Activated naive CD8-positive, alpha-beta T cell (primary cell): ENCODE measurements around the gene TCAIM.
"Not testable (repeated sequence)": the region's sequence is repeated elsewhere in the genome, so short reads cannot be mapped to it uniquely, and the experiment has no call there.

ENCODE experiments used
- H3K27ac Mint-ChIP-seq: one replicate; pipeline ENCODE4 v1.8.0; 2021; ENCODE audit warnings: mixed read lengths
- H3K27me3 Mint-ChIP-seq: one replicate; pipeline ENCODE4 v1.8.0; 2021; ENCODE audit warnings: mixed read lengths
- H3K36me3 Mint-ChIP-seq: one replicate; pipeline ENCODE4 v1.8.0; 2021; ENCODE audit warnings: mixed read lengths
- H3K4me1 Mint-ChIP-seq: one replicate; pipeline ENCODE4 v1.8.0; 2021; ENCODE audit warnings: low read depth, mixed read lengths
- H3K4me3 Mint-ChIP-seq: one replicate; pipeline ENCODE4 v1.8.0; 2021; ENCODE audit warnings: mild to moderate bottlenecking, mixed read lengths
- H3K9me3 Mint-ChIP-seq: one replicate; pipeline ENCODE4 v1.8.0; 2021; ENCODE audit warnings: low read depth, mixed read lengths

The TCAIM gene

DNA sequence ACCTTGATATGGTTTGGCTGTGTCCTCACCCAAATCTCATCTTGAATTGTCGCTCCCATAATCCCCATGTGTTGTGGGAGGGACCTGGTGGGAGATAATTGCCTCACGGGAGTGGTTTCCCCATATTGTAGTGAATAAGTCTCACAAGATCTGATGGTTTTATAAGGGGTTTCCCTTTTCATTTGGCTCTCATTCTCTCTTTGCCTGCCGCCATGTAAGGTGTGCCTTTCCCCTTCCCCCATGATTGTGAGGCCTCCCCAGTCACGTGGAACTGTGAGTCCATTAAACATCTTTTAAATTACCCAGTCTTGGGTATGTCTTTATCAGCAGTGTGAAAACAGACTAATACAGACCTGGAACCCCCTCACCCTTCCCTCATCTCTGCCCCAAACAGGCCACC lies 79.6 kb downstream of the TCAIM start:
- not testable (repeated sequence) for H3K36me3 Mint-ChIP-seq, H3K27me3 Mint-ChIP-seq, H3K9me3 Mint-ChIP-seq, H3K27ac Mint-ChIP-seq, H3K4me1 Mint-ChIP-seq, H3K4me3 Mint-ChIP-seq

GRCh38 chr3:44418549-44418948 lies 80.0 kb downstream of the TCAIM start:
- Mint-ChIP-seq H3K27ac (no peak overlapping the region), H3K4me1 (no peaks in the 10 kb centered on the region), H3K9me3 (no peaks in the 10 kb centered on the region), H3K27me3 (no peaks in the 10 kb centered on the region), H3K4me3 (no peak overlapping the region), H3K36me3 (no peaks in the 10 kb centered on the region)

DNA sequence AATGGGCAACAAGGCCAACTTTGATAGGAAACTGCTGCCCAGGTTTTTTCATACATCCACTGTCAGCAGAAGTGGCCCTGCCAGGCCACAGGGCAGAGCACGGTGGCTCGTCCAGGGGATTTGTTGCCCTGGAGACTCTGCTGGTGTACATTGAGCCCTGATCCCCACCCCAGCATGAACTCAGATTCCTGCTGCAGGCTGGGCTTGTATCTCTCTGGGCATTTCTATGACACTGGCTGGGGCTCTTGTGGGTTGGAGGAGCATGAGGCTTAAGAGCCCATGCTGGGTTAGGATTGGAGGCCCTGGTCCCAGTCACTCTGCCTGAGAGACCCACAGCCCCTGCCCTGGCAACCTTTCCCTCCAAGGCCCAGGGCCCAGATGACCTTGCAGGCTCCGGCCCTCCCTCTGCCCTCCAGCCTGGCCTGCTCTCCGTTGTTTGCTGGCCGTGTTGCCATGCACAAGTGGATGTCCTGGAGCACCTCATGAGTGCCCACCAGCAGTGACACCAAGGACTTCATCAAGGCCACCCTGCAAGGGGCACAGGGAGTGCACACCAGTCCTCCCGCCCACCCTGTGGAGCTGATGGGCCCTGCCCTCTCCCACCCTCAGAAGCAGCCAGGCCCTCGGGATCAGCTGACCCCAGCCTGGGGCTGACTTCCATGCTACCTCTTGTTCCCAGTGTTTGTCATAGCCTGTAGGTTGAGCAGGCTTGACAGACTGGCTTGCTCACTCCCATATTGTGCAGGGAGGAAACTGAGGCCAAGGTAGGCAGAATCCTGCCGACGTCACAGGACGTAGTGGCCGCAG lies 80.8 kb downstream of the TCAIM start:
- Mint-ChIP-seq H3K4me3 (no peak overlapping the region), H3K27ac (no peak overlapping the region), H3K4me1 (no peaks in the 10 kb centered on the region), H3K36me3 (no peaks in the 10 kb centered on the region), H3K9me3 (no peaks in the 10 kb centered on the region), H3K27me3 (no peaks in the 10 kb centered on the region)

- no peaks in the 10 kb centered on the region for H3K36me3 Mint-ChIP-seq
- H3K27me3 Mint-ChIP-seq: no peaks in the 10 kb centered on the region
- no peaks in the 10 kb centered on the region for H3K9me3 Mint-ChIP-seq
- H3K4me3 Mint-ChIP-seq: no peak overlapping the region
- H3K4me1 Mint-ChIP-seq: no peaks in the 10 kb centered on the region
- no peak overlapping the region for H3K27ac Mint-ChIP-seq
These were observed 81.5 kb downstream of the TCAIM start for GRCh38 chr3:44419923-44420650.

GRCh38 chr3:44420676-44421075 lies 82.1 kb downstream of the TCAIM start:
- no peaks in the 10 kb centered on the region for H3K27me3 Mint-ChIP-seq
- H3K9me3 Mint-ChIP-seq: no peaks in the 10 kb centered on the region
- no peak overlapping the region for H3K4me3 Mint-ChIP-seq
- H3K36me3 Mint-ChIP-seq: no peaks in the 10 kb centered on the region
- no peaks in the 10 kb centered on the region for H3K4me1 Mint-ChIP-seq
- no peak overlapping the region for H3K27ac Mint-ChIP-seq

DNA sequence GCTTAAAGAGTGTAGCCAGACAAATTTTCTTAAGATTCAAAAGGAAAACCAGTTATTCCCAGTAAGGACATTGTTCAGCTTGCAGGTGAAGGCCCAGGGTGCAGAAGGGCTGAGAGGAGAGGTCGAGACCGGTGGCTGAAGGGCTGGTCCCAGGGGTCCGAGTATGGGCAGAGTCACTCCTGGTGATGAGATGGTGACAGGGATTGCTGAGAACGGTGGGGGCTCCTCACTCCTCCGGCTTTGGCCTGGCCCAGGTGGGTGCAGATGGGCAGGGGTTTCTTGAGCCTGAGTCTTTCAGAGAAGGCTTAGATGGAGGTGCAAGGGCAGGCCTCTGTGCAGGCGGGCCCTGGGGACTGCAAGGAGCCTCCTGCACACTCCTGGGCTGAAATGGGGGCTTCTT lies 82.7 kb downstream of the TCAIM start:
- H3K4me1 Mint-ChIP-seq: no peaks in the 10 kb centered on the region

DNA sequence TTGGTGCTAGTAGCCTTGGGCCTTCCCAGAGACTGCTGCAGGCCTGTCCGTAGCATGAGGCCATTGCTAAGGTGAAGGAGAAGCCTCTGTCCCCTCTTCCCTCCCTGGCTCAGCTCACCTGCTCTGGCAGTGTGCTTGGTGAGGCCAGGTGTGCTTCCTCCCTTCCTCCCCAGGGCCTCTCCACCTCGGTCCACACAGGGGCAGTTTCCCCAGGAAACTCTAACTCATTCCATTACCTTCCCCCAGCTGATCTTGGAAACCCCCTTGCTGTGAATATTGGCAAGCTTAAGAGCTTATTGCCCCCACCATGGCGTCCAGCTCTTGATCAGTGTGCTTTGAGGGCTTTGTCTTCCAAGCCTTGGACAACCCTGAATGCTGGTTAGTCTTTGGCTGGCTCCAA lies 86.2 kb downstream of the TCAIM start:
- Mint-ChIP-seq H3K9me3 (no peaks in the 10 kb centered on the region), H3K36me3 (no peaks in the 10 kb centered on the region), H3K4me3 (no peak overlapping the region), H3K27me3 (no peaks in the 10 kb centered on the region), H3K27ac (no peak overlapping the region), H3K4me1 (no peaks in the 10 kb centered on the region)

More for the DNA sequence above, 82.7 kb downstream of the TCAIM start:
- Mint-ChIP-seq H3K36me3 (no peaks in the 10 kb centered on the region), H3K27me3 (no peaks in the 10 kb centered on the region), H3K27ac (no peak overlapping the region), H3K9me3 (no peaks in the 10 kb centered on the region), H3K4me3 (no peak overlapping the region)

- H3K27me3 Mint-ChIP-seq: no peaks in the 10 kb centered on the region
- H3K4me3 Mint-ChIP-seq: no peak overlapping the region
- H3K9me3 Mint-ChIP-seq: no peaks in the 10 kb centered on the region
- no peaks in the 10 kb centered on the region for H3K36me3 Mint-ChIP-seq
- H3K4me1 Mint-ChIP-seq: no peaks in the 10 kb centered on the region
- H3K27ac Mint-ChIP-seq: no peak overlapping the region
These were observed 89.1 kb downstream of the TCAIM start for GRCh38 chr3:44427683-44428082.

- H3K27me3 Mint-ChIP-seq: no peaks in the 10 kb centered on the region
- no peak overlapping the region for H3K27ac Mint-ChIP-seq
- H3K4me3 Mint-ChIP-seq: no peak overlapping the region
- no peaks in the 10 kb centered on the region for H3K36me3 Mint-ChIP-seq
- no peaks in the 10 kb centered on the region for H3K9me3 Mint-ChIP-seq
- H3K4me1 Mint-ChIP-seq: no peaks in the 10 kb centered on the region
These were observed 90.3 kb downstream of the TCAIM start for GRCh38 chr3:44428910-44429309.

- no peaks in the 10 kb centered on the region for H3K9me3 Mint-ChIP-seq
- H3K27ac Mint-ChIP-seq: no peak overlapping the region
- no peaks in the 10 kb centered on the region for H3K4me1 Mint-ChIP-seq
- H3K4me3 Mint-ChIP-seq: no peak overlapping the region
- no peaks in the 10 kb centered on the region for H3K27me3 Mint-ChIP-seq
- H3K36me3 Mint-ChIP-seq: no peaks in the 10 kb centered on the region
These were observed 90.9 kb downstream of the TCAIM start for GRCh38 chr3:44429459-44429858.

GRCh38 chr3:44430466-44430865 lies 91.9 kb downstream of the TCAIM start:
- Mint-ChIP-seq H3K4me3 (no peak overlapping the region), H3K36me3 (no peaks in the 10 kb centered on the region), H3K27me3 (no peaks in the 10 kb centered on the region), H3K4me1 (no peaks in the 10 kb centered on the region), H3K9me3 (no peaks in the 10 kb centered on the region), H3K27ac (no peak overlapping the region)

- no peak overlapping the region for H3K4me3 Mint-ChIP-seq
- H3K9me3 Mint-ChIP-seq: no peaks in the 10 kb centered on the region
- no peaks in the 10 kb centered on the region for H3K36me3 Mint-ChIP-seq
- H3K4me1 Mint-ChIP-seq: peaks cover 13% of the 10 kb centered on the region
- H3K27ac Mint-ChIP-seq: no peak overlapping the region
- no peaks in the 10 kb centered on the region for H3K27me3 Mint-ChIP-seq
These were observed 96.4 kb downstream of the TCAIM start for GRCh38 chr3:44434834-44435510.

DNA sequence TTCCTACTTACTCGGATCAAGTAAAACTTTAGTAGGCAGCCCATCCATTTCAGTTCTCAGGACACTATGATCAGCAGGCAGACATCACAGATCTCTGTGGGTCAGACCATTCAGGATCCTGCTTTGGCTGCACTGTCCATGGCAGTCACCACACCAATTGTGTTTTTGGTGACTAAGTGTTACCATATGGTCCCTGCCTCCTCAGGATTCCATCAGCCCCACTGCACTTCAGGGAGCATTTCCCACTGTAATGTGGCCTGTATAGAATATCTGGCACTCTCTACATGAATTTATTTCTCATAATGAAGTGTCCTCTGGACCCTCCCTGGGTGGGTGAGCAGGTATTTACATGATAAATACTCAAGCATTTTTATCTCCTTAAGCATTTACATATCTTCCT lies 97.6 kb downstream of the TCAIM start:
- no peaks in the 10 kb centered on the region for H3K36me3 Mint-ChIP-seq
- H3K27ac Mint-ChIP-seq: no peak overlapping the region
- H3K9me3 Mint-ChIP-seq: no peaks in the 10 kb centered on the region
- peaks cover 23% of the 10 kb centered on the region for H3K4me1 Mint-ChIP-seq
- no peak overlapping the region for H3K4me3 Mint-ChIP-seq
- no peaks in the 10 kb centered on the region for H3K27me3 Mint-ChIP-seq

DNA sequence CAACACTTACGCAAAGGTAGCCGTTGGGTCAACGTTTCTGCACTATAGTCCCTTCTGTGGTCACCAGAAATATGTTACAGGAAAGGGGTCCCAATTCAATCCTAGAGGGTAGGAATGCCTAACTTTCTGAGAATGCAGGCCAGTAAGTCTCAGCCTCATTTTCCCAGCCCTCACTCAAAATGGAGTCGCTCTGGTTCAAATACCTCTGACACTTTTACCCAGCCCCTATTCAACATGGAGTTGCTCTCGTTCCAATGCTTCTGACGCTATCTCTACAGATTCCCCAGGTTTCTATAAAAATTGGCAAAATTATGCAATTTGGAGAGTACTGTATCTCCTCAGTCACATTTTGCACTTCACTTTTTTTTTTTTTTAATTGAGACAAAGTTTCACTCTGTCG lies 99.2 kb downstream of the TCAIM start:
- H3K27me3 Mint-ChIP-seq: no peaks in the 10 kb centered on the region
- no peaks in the 10 kb centered on the region for H3K9me3 Mint-ChIP-seq
- peaks cover 34% of the 10 kb centered on the region for H3K4me1 Mint-ChIP-seq
- peaks cover 7% of the 10 kb centered on the region for H3K36me3 Mint-ChIP-seq
- no peak overlapping the region for H3K4me3 Mint-ChIP-seq
- H3K27ac Mint-ChIP-seq: no peak overlapping the region

GRCh38 chr3:44439499-44440295 lies 101.1 kb downstream of the TCAIM start:
- Mint-ChIP-seq H3K36me3 (peaks cover 8% of the 10 kb centered on the region), H3K4me1 (peaks cover 37% of the 10 kb centered on the region), H3K27me3 (no peaks in the 10 kb centered on the region), H3K4me3 (peak overlapping the region; percentile 71), H3K27ac (peak overlapping the region; percentile 85), H3K9me3 (no peaks in the 10 kb centered on the region)
